GM04503 (cell line): Measurements from ENCODE around the gene PBXIP1.
A peak's percentile ranks its signal among the peaks of the same experiment; 100 is the strongest.

ENCODE experiments used
- DNase-seq: peaks from one replicate; pipeline ENCODE4 v3.0.0-alpha.2; 2012; ENCODE audit warnings: low read depth

The PBXIP1 gene

GRCh38 chr1:154972517-154973343 is 16.8 kb upstream of the PBXIP1 start:
- DNase-seq, result peak; percentile 85

- no peak for DNase-seq
Measured at GRCh38 chr1:154972213-154972516, 16.3 kb upstream of the PBXIP1 start.

GRCh38 chr1:154971341-154971998 is 15.6 kb upstream of the PBXIP1 start:
- DNase-seq, result no peak

- peak; percentile 84 for DNase-seq
Measured at GRCh38 chr1:154970631-154971340, 14.9 kb upstream of the PBXIP1 start, which contains the start of gene SHC1. SHC1 (minus strand) TSS chr1:154970747; CDS start chr1:154970526, 221 bp downstream.

GRCh38 chr1:154969860-154970452 is 14.1 kb upstream of the PBXIP1 start:
- no peak for DNase-seq

GRCh38 chr1:154969246-154969645 is 13.3 kb upstream of the PBXIP1 start:
- no peak for DNase-seq

- no peak for DNase-seq
Measured at GRCh38 chr1:154968731-154969130, 12.8 kb upstream of the PBXIP1 start.

- DNase-seq, result no peak
Measured at GRCh38 chr1:154967331-154967950, 11.5 kb upstream of the PBXIP1 start.

GRCh38 chr1:154966111-154966510 is 10.2 kb upstream of the PBXIP1 start:
- DNase-seq, result no peak

- DNase-seq, result no peak
Measured at GRCh38 chr1:154964359-154964758, 8.5 kb upstream of the PBXIP1 start.

- no peak for DNase-seq
Measured at GRCh38 chr1:154963643-154964042, 7.7 kb upstream of the PBXIP1 start.

- DNase-seq, result no peak
Measured at GRCh38 chr1:154962795-154963330, 7.0 kb upstream of the PBXIP1 start.

GRCh38 chr1:154962156-154962749 is 6.4 kb upstream of the PBXIP1 start:
- DNase-seq, result no peak

- DNase-seq, result no peak
Measured at GRCh38 chr1:154961207-154962155, 5.6 kb upstream of the PBXIP1 start, which contains the start of gene PYGO2. PYGO2 (minus strand) TSS chr1:154961782; CDS start chr1:154961576, 206 bp downstream.

GRCh38 chr1:154960446-154961136 is 4.7 kb upstream of the PBXIP1 start:
- DNase-seq, result no peak

- DNase-seq, result no peak
Measured at GRCh38 chr1:154959426-154959780, 3.5 kb upstream of the PBXIP1 start.

- DNase-seq, result no peak
Measured at GRCh38 chr1:154958681-154959425, 3.0 kb upstream of the PBXIP1 start.

- DNase-seq, result no peak
Measured at GRCh38 chr1:154958036-154958435, 2.1 kb upstream of the PBXIP1 start.
